ENCODE data around the gene ZNF396. TPM values are rescaled to one million over a fixed set of nuclear protein-coding genes. Genes with fewer than 3 reads are reported as not detected.

ZNF396 gene
- total RNA-seq, 1 donor from 2014 or later: 4.8 TPM

- DNase-seq (ENCODE audit: low spot score): no peak
Measured at GRCh38 chr18:35335866-35336265, 41.3 kb downstream of the ZNF396 start.

- DNase-seq (ENCODE audit: low spot score): no peak
Measured at GRCh38 chr18:35334821-35335220, 42.3 kb downstream of the ZNF396 start.

GRCh38 chr18:35334212-35334611 is 42.9 kb downstream of the ZNF396 start:
- DNase-seq (ENCODE audit: low spot score): no peak

- no peak for DNase-seq (ENCODE audit: low spot score)
Measured at GRCh38 chr18:35331367-35332087, 45.6 kb downstream of the ZNF396 start.

- DNase-seq (ENCODE audit: low spot score): no peak
Measured at GRCh38 chr18:35328868-35329267, 48.3 kb downstream of the ZNF396 start.

GRCh38 chr18:35326695-35327387 is 50.3 kb downstream of the ZNF396 start:
- no peak for DNase-seq (ENCODE audit: low spot score)

- no peak for DNase-seq (ENCODE audit: low spot score)
Measured at GRCh38 chr18:35324926-35325655, 52.0 kb downstream of the ZNF396 start.

- no peak for DNase-seq (ENCODE audit: low spot score)
Measured at GRCh38 chr18:35322486-35323458, 54.4 kb downstream of the ZNF396 start.

Other genes starting within 250 kb of the ZNF396 start
- gene ZNF397, start 136.3 kb downstream of the ZNF396 start, total RNA-seq: 38.6 TPM
- gene ZSCAN30, start 87.1 kb downstream of the ZNF396 start, total RNA-seq: 23.5 TPM
- gene ZNF24, start 32.9 kb downstream of the ZNF396 start, total RNA-seq: 53.2 TPM
- 41.7 TPM for gene INO80C, start 120.6 kb upstream of the ZNF396 start, total RNA-seq
- gene GALNT1, start 204.4 kb upstream of the ZNF396 start, total RNA-seq: 115 TPM

Data from ureter (tissue), 1 donor.